Measurements from ENCODE around the gene KAZALD1. TPM values are rescaled to one million over a fixed set of nuclear protein-coding genes. Genes with fewer than 3 reads are reported as not detected.

Gene KAZALD1
- polyA plus RNA-seq, 2 of the 4 experiments (the other 2 are of a cell fraction) = 4.3 to 4.5 TPM

DNA sequence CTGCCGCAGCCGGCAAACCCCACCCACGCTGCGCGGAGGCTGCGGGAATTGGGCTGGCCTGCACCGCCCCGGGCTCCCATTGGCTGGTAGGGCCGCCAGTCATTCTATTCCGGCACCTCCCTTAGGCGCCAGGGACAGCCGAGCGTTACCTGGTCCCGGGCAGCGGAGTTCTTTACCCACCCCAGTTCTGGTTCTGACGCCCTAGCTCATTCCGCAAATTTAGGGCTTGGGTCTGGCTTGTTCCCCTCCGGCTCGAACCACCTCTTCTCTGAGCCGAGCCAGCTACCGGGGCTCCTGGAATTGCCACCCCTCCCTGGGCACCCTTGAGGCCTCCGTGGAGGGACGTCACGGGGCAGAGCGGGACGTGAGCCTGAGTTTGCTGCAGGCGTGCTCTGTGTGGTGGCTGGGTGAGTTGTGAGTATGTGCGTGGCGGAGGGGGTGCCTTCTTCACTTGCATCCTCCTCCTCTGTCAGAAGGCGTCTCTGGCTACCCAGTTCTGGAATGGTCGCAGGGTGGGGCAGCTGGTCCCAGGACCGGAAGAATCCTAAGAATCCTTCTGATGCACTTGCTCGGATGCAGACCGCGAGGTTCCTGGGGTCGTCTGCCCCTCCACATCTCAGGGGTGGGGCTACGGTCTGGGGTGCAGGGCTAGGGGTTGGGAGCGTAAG lies 30.5 kb upstream of the KAZALD1 start, which contains the start of the genes PDZD7 and SFXN3:
Gene PDZD7, minus strand, starts transcription at position 2 of the 668 bp plus-strand sequence. CDS start 910 bp downstream, outside the sequence.
Gene SFXN3, plus strand, starts transcription at position 107 of the 668 bp plus-strand sequence. CDS start 3,461 bp downstream, outside the sequence.
- ATAC-seq (peak; percentile 80 to 93), FAIRE-seq (no peak), DNase-seq (ENCODE audit: low read depth in 1 of 2, low spot score in 1 of 2) (peak; percentile 92 to 95)
- TF ChIP-seq MAFK (IDR thresholded peaks at IDR 0.05; ENCODE audit: partially characterized antibody) (no peak), TFCP2L1 (CRISPR knock-in tag; IDR thresholded peaks at IDR 0.05) (0 out of 2 replicates have a peak, but pooled peaks have one; percentile 21), BHLHE40 (IDR thresholded peaks at IDR 0.05; ENCODE audit: low read depth, low read length) (no peak), KDM1A (IDR thresholded peaks at IDR 0.05; ENCODE audit: low read depth) (no peak), ZNF302 (CRISPR knock-in tag; IDR thresholded peaks at IDR 0.05) (no peak), GATA3 (IDR thresholded peaks at IDR 0.05; ENCODE audit: borderline replicate concordance) (no peak), NFE2L2 (conservative IDR thresholded peaks at IDR 0.05; ENCODE audit: low read length) (no peak), RNF2 (IDR thresholded peaks at IDR 0.05; ENCODE audit: borderline replicate concordance, low read depth) (no peak), POLR2A (IDR thresholded peaks at IDR 0.05; ENCODE audit: low read length) (peak; percentile 27), POLR2AphosphoS2 (conservative IDR thresholded peaks at IDR 0.05; ENCODE audit: low read length) (no peak), SMC3 (IDR thresholded peaks at IDR 0.05) (no peak), RCOR1 (IDR thresholded peaks at IDR 0.05; ENCODE audit: low read depth, low read length) (no peak)
- TF ChIP-seq, protein P1, sequence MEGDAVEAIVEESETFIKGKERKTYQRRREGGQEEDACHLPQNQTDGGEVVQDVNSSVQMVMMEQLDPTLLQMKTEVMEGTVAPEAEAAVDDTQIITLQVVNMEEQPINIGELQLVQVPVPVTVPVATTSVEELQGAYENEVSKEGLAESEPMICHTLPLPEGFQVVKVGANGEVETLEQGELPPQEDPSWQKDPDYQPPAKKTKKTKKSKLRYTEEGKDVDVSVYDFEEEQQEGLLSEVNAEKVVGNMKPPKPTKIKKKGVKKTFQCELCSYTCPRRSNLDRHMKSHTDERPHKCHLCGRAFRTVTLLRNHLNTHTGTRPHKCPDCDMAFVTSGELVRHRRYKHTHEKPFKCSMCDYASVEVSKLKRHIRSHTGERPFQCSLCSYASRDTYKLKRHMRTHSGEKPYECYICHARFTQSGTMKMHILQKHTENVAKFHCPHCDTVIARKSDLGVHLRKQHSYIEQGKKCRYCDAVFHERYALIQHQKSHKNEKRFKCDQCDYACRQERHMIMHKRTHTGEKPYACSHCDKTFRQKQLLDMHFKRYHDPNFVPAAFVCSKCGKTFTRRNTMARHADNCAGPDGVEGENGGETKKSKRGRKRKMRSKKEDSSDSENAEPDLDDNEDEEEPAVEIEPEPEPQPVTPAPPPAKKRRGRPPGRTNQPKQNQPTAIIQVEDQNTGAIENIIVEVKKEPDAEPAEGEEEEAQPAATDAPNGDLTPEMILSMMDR (IDR thresholded peaks at IDR 0.05) = no peak
- TF ChIP-seq, protein P2, sequence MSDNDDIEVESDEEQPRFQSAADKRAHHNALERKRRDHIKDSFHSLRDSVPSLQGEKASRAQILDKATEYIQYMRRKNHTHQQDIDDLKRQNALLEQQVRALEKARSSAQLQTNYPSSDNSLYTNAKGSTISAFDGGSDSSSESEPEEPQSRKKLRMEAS (IDR thresholded peaks at IDR 0.05) = peak; percentile 15; the same call in 1 of the 2 replicates
- TF ChIP-seq, protein P3, sequence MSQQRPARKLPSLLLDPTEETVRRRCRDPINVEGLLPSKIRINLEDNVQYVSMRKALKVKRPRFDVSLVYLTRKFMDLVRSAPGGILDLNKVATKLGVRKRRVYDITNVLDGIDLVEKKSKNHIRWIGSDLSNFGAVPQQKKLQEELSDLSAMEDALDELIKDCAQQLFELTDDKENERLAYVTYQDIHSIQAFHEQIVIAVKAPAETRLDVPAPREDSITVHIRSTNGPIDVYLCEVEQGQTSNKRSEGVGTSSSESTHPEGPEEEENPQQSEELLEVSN (IDR thresholded peaks at IDR 0.05; ENCODE audit: borderline replicate concordance, low read depth) = 0 out of 2 replicates have a peak, but pooled peaks have one; percentile 25
- TF ChIP-seq, protein P4, sequence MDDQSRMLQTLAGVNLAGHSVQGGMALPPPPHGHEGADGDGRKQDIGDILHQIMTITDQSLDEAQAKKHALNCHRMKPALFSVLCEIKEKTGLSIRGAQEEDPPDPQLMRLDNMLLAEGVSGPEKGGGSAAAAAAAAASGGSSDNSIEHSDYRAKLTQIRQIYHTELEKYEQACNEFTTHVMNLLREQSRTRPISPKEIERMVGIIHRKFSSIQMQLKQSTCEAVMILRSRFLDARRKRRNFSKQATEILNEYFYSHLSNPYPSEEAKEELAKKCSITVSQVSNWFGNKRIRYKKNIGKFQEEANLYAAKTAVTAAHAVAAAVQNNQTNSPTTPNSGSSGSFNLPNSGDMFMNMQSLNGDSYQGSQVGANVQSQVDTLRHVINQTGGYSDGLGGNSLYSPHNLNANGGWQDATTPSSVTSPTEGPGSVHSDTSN (IDR thresholded peaks at IDR 0.05) = peak; percentile 99
- ChIA-PET CTCF (interaction anchor here (2.1 to 59.3 kb wide), 7 partner anchors 10 to 111 kb away, joined by 5 to 2364 read pairs (median 73); partner anchors contain the start of genes KAZALD1, LZTS2 and SEMA4G), POLR2A (interaction anchor here (1.0 to 2.3 kb wide), 7 partner anchors 10 to 35 kb away, joined by 3 to 18 read pairs (median 5); partner anchors contain the start of gene KAZALD1)
- WGBS (ENCODE audit: missing lambda C conversion rate) = 0% methylated on average over 9 of the region's 38 CpGs
- Histone ChIP-seq H3K4me2 (peak within 1 kb of the TSS; percentile 96), H3K4me3 (peak within 1 kb of the TSS; percentile 77), H3K4me1 (peaks cover 27% of the 10 kb centered on the region), H3K9me3 (no peaks in the 10 kb centered on the region), H3K27ac (peak within 1 kb of the TSS; percentile 75 to 92)

DNA sequence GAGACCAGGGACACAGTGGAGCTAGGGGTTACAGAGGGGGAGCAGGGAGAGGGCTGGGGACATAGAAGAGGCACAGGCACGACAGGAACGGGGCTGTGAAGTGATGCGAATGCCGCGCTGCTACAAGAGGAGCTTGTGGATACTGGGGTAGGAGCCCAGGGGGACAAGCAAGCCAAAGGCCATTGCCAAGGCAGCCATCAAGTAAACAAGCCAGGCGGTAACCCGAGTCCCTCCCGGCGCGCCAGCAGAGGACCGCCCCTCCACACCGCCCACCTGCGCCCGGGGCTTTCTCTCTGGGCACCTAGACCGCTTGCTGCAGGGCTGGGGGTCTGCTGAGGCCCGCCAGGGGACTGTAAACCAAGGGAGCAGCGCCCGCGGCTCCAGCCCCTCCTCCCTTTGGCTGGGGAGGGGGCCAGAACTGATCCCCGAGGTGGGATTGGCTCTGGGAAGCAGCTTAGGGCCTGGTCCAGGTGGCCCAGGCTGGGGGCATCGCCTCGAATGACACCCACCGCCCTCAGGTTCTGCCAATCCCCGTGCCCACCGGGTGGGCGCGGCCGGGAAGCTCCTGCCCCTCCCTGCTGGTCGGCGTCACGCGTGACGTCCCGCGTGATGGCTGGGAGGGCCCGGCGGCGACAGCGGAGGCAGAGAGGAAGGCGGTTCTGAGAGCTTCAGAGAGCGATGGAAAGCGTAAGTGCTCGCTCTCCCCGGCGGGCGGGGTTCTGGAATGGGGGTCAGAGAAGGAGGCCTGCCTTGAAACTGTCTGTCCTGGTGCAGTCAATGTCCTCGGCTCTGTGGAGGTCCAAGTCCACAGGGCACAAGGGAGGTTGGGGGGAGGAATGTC lies 29.8 kb upstream of the KAZALD1 start:
- ChIA-PET POLR2A (interaction anchor here (0.6 to 2.3 kb wide), 6 partner anchors 11 to 772 kb away, joined by 3 to 18 read pairs (median 4); partner anchors contain the start of gene KAZALD1), CTCF (interaction anchor here (2.1 to 59.3 kb wide), 7 partner anchors 9 to 110 kb away, joined by 5 to 2364 read pairs (median 73); partner anchors contain the start of genes KAZALD1, LZTS2 and SEMA4G)
- Histone ChIP-seq H3K4me3 (peak overlapping the region; percentile 77), H3K27ac (peak overlapping the region; percentile 75 to 92), H3K4me2 (peak overlapping the region; percentile 96), H3K9me3 (no peaks in the 10 kb centered on the region), H3K4me1 (peaks cover 27% of the 10 kb centered on the region)
- 0% methylated on average over 7 of the region's 47 CpGs for WGBS (ENCODE audit: missing lambda C conversion rate)
- DNase-seq (ENCODE audit: low read depth in 1 of 2, low spot score in 1 of 2) (peak; percentile 54 to 65), ATAC-seq (peak; percentile 52 to 55), FAIRE-seq (no peak)
- TF ChIP-seq RARB (CRISPR knock-in tag; IDR thresholded peaks at IDR 0.05) (no peak), HDAC2 (IDR thresholded peaks at IDR 0.05) (no peak), POLR2A (IDR thresholded peaks at IDR 0.05; ENCODE audit: low read length) (peak; percentile 29; the same call in 1 of the 2 replicates)
- TF ChIP-seq, protein P2 (IDR thresholded peaks at IDR 0.05) = peak; percentile 39; the same call in 1 of the 2 replicates
